Upper lobe of right lung (tissue), 1 donor: ENCODE results near the gene TFCP2L1. TPM values are rescaled to one million over a fixed set of nuclear protein-coding genes. Genes with fewer than 3 reads are reported as not detected.
"Not testable (repeated sequence)": the region's sequence is repeated elsewhere in the genome, so short reads cannot be mapped to it uniquely, and the experiment has no call there.

ENCODE experiments used
- ATAC-seq: fragments of 200-7000 bp; cut with Tn5 transposase; one replicate; pipeline ENCODE4 v1.9.1; 2020; ENCODE audit warnings: mild to moderate bottlenecking, moderate library complexity
- DNase-seq: peaks from one replicate; pipeline ENCODE4 v3.0.0-alpha.2; 2020
- H3K27ac ChIP-seq: fragments of 200-600 bp; one replicate; pipeline ENCODE4 v1.8.0; 2022
- H3K27me3 ChIP-seq: fragments of 200-600 bp; one replicate; pipeline ENCODE4 v1.8.0; 2022; ENCODE audit warnings: mild to moderate bottlenecking
- H3K36me3 ChIP-seq: fragments of 200-600 bp; one replicate; pipeline ENCODE4 v1.8.0; 2022
- H3K4me1 ChIP-seq: fragments of 200-600 bp; one replicate; pipeline ENCODE4 v1.8.0; 2022
- H3K4me3 ChIP-seq: fragments of 200-600 bp; one replicate; pipeline ENCODE4 v1.8.0; 2022; ENCODE audit warnings: mild to moderate bottlenecking
- H3K9me3 ChIP-seq: fragments of 200-600 bp; one replicate; pipeline ENCODE4 v1.8.0; 2022
- CTCF ChIP-seq: fragments of 200-600 bp; IDR thresholded peaks from one replicate; pipeline ENCODE4 v1.8.0; 2022; ENCODE audit warnings: antibody characterized with exemption
- intact Hi-C: fragments of 100-400 bp; cut with DNase I; formaldehyde crosslinking; loops from one replicate; pipeline ENCODE4 v1.11.0; 2022
- total RNA-seq: library from RNA; stranded (reverse); fragmentation: NEBNext Ultra II Directional; extraction: Animal tissue kit (Norgen Biotek cat#: 25700); gene quantifications from one replicate; pipeline ENCODE4 v1.2.1, GENCODE V29; 2021
- donor health status: DM: no; HTN: yes; CAD: no; lungs with severe emphysema.

Gene TFCP2L1
- total RNA-seq, 1 donor from 2014 or later, result 22.0 TPM

GRCh38 chr2:121309801-121310200, 24.8 kb upstream of the TFCP2L1 start:
- Histone ChIP-seq H3K4me3 (no peak overlapping the region), H3K27ac (no peak overlapping the region), H3K9me3 (no peaks in the 10 kb centered on the region), H3K27me3 (no peaks in the 10 kb centered on the region), H3K4me1 (no peaks in the 10 kb centered on the region), H3K36me3 (no peaks in the 10 kb centered on the region)
- peak; percentile 41 for ATAC-seq
- TF ChIP-seq CTCF, result no peak
- intact Hi-C loops, result no loop called here
- no peak for DNase-seq

GRCh38 chr2:121309323-121309722, 24.3 kb upstream of the TFCP2L1 start:
- intact Hi-C loops, result no loop called here
- H3K4me3 ChIP-seq, result no peak overlapping the region
- ATAC-seq, result no peak
- no peaks in the 10 kb centered on the region for H3K36me3 ChIP-seq
- TF ChIP-seq CTCF, result no peak
- no peaks in the 10 kb centered on the region for H3K27me3 ChIP-seq
- H3K4me1 ChIP-seq, result no peaks in the 10 kb centered on the region
- no peaks in the 10 kb centered on the region for H3K9me3 ChIP-seq
- no peak for DNase-seq
- no peak overlapping the region for H3K27ac ChIP-seq

GRCh38 chr2:121307048-121307447, 22.0 kb upstream of the TFCP2L1 start:
- intact Hi-C loops, result no loop called here
- no peak for TF ChIP-seq CTCF
- Histone ChIP-seq H3K27ac (no peak overlapping the region), H3K9me3 (no peaks in the 10 kb centered on the region), H3K4me1 (no peaks in the 10 kb centered on the region), H3K27me3 (no peaks in the 10 kb centered on the region), H3K4me3 (no peak overlapping the region), H3K36me3 (no peaks in the 10 kb centered on the region)
- ATAC-seq (no peak), DNase-seq (no peak)

- Histone ChIP-seq H3K4me3 (no peak overlapping the region), H3K27ac (no peak overlapping the region), H3K36me3 (no peaks in the 10 kb centered on the region), H3K9me3 (no peaks in the 10 kb centered on the region), H3K27me3 (no peaks in the 10 kb centered on the region), H3K4me1 (no peaks in the 10 kb centered on the region)
- no peak for TF ChIP-seq CTCF
- intact Hi-C loops, result no loop called here
- no peak for ATAC-seq
- DNase-seq, result no peak
These were observed 19.9 kb upstream of the TFCP2L1 start for GRCh38 chr2:121304941-121305340.

- Histone ChIP-seq H3K4me3 (no peak overlapping the region), H3K9me3 (no peaks in the 10 kb centered on the region), H3K27ac (no peak overlapping the region), H3K27me3 (no peaks in the 10 kb centered on the region), H3K4me1 (no peaks in the 10 kb centered on the region), H3K36me3 (no peaks in the 10 kb centered on the region)
- ATAC-seq (peak; percentile 60), DNase-seq (no peak)
- TF ChIP-seq CTCF, result no peak
- intact Hi-C loops, result no loop called here
These were observed 18.7 kb upstream of the TFCP2L1 start for GRCh38 chr2:121303531-121304263.

GRCh38 chr2:121301190-121301589, 16.2 kb upstream of the TFCP2L1 start:
- DNase-seq, ATAC-seq, H3K9me3 ChIP-seq, H3K27ac ChIP-seq, H3K4me3 ChIP-seq, H3K27me3 ChIP-seq, H3K36me3 ChIP-seq, H3K4me1 ChIP-seq, intact Hi-C loops: not testable (repeated sequence)
